ENCODE measurements around the gene ART1.

DNA sequence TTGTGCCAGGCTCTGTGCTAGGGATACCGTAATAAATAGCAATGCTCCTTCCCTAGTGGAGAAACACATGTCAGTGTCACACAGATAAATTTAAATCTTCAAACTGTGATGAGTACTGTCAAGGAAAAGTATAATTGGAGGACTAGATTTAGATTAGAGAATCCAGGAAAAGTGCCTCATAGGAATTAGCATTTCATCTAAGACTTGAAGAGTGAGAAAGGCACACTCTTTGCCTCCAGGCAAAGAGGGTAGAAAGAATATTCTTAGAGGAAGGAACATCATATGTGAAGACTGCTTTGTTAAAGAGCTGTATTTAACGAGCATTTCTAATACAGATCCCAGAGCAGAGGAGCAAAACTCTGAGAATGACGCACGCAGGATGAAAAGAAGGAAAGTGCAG, 34.1 kb upstream of the ART1 start:
- TF ChIP-seq, protein P1, sequence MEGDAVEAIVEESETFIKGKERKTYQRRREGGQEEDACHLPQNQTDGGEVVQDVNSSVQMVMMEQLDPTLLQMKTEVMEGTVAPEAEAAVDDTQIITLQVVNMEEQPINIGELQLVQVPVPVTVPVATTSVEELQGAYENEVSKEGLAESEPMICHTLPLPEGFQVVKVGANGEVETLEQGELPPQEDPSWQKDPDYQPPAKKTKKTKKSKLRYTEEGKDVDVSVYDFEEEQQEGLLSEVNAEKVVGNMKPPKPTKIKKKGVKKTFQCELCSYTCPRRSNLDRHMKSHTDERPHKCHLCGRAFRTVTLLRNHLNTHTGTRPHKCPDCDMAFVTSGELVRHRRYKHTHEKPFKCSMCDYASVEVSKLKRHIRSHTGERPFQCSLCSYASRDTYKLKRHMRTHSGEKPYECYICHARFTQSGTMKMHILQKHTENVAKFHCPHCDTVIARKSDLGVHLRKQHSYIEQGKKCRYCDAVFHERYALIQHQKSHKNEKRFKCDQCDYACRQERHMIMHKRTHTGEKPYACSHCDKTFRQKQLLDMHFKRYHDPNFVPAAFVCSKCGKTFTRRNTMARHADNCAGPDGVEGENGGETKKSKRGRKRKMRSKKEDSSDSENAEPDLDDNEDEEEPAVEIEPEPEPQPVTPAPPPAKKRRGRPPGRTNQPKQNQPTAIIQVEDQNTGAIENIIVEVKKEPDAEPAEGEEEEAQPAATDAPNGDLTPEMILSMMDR (conservative IDR thresholded peaks at IDR 0.05; ENCODE audit: low read depth, low read length) = no peak
- no peak for TF ChIP-seq EZH2 (IDR thresholded peaks at IDR 0.05; ENCODE audit: low read length, unreplicated experiment)

Measured in PC-3 (cell line).